Stimulated activated CD4-positive, alpha-beta T cell treated with anti-CD3 and anti-CD28 coated beads, Interleukin-2, amount 100 ng/mL, for 48 hours (primary cell): ENCODE measurements around the gene OPN3.

Source experiments
- DNase-seq, 2 donors: peaks; one replicate each; pipeline ENCODE4 v3.0.0-alpha.2; 2020

The OPN3 gene

DNA sequence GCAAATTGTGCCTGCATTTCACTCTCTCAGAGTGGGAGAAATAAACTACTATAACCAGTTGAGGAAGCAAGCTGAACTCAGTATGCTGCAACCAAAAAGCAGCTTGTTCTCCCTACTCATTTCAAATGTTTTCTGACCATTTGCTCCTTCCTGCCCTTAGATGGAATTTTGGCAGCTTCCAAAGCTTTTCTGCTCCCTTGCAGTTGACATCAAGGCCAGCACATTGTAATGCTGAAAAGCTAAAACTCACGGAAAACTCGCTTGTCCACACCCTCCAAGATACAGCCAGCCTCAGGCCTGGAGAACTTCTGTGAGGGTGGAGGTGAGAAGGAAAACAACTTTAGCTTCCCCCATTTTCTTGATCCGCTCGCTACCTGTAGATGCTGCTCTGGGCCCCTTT, 5.0 kb upstream of the OPN3 start:
- DNase-seq: no peak

DNA sequence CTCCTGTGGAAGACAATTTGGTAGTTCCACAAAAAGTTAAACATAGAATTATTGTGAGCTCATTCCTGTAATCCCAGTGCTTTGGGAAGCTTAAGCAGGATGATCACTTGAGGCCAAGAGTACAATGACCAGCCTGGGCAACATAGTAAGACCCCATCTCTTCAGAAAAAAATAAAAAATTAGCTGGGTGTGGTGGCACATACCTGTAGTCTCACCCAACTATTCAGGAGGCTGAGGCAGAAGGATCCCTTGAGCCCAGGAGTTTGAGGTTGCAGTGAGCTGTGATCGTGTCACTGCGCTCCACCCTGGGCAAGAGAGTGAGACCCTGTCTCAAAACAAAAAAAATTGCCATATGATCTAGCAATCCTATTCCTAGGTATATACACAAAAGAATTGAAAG, 4.1 kb upstream of the OPN3 start:
- DNase-seq: no peak

DNA sequence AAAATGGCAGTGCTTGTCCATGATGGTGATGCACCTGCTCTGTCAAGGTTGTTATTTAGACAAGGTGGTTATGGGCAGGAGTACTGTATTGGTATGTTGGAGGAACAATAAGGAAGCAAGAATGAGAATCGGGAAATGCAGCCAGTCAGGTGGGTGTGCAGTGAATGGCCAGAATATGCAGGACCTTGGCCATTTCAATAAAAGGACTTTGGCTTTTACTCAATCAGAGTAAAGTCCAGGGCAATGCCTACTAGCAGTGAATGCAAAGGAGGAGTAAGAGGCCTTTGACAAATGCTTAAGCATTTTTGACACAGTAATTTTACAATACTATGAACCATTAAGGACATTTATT, 2.4 kb upstream of the OPN3 start:
- DNase-seq: no peak

DNA sequence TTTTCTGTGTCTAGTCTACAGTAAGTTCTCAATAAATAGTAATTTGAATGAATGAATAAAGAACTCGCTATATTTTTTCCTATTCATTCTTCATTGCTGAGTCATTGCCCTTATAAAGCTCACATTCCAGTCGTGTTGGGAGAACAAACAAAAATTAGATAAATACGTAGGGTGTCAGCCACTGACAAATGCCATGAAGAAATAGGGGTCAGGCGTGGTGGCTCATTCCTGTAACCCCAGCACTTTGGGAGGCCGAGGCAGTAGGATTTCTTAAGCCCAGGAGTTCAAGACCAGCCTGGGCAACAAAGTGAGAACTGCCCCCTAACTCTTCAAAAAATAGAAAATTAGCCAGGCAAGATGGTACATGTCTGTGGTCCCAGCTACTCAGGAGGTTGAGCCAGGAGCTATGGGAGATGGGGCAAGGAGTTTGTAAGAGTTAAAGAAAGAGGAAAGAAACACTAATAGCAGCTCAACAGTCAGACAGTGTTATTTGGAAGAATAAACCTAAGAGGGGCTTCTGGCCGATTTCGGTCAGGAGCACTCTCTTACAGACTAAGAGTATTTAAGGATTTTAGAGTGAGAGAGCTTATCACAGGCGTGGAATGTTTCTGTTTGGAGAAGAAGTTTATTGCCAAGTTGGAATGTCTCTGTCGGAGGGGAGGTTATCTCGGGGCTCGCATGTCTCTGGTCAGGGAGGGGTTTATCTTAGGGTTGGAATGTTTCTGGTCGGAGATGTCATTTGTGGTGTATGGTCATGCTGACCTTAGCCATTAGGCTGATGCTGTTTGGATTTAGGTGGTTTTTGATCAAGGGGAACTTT, 1.8 kb upstream of the OPN3 start:
- no peak for DNase-seq

DNA sequence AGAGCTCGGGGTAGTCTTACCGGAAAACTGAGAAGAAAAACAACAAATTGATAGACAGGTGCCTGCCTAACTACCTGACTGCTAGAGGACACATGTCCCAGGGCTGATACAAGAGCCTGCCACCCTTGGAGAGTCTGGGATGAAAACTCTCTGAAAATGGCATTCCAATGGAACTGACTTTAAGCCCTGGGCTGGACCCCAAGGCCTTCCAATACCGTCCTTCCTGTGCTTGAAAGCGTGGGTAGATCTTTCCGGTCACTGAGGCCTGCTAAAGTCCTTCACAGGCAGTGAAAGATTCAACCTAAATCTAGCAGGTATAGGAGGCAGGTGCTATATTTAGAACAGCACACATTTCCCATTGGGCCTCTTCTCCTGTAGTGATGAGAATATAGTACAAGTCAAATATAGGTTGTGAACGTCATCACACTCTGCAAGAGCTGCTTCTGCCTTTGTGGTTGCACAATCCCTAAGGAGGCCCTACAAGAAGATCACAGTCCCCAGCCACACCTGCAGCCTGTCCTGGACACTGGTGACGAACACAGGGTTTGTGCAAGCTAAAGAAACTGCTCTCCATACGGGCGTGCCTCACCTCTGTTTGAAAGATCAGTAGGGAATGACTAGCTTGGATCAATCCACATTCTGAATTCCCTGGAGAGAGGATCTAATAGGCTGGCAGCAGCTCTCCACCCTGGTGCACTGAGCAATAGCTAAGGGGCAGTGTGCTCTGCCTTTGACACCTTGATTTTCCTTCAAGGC, 876 bp upstream of the OPN3 start:
- peak in 1 of 2 donors; percentile 3 for DNase-seq

DNA sequence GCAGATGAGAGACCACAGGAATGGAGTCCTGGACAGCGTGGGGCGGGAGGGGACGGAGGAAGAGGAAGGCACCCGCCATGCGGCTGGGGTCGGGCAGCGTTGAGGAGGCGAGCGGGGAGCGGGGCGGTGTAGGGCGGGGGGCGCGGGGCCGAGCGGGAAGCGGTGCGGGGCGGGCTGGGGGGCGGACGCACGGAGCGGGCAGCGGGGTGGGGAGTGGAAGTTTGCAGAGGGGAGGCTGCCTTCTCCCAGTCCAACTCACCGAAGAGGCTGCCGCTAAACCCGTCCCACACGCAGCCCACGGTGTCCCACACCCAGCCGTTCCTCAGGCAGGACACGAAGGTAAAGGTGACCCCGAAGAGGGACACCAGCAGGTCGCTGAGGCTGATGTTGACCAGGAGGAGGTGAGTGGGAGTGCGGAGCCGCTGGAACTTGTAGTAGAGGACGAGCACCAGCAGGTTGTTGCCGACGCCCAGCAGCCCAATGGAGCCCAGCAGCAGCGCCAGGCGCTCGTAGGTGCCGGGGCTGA, 483 bp downstream of the OPN3 start:
- peak; percentile 2 to 27 for DNase-seq

DNA sequence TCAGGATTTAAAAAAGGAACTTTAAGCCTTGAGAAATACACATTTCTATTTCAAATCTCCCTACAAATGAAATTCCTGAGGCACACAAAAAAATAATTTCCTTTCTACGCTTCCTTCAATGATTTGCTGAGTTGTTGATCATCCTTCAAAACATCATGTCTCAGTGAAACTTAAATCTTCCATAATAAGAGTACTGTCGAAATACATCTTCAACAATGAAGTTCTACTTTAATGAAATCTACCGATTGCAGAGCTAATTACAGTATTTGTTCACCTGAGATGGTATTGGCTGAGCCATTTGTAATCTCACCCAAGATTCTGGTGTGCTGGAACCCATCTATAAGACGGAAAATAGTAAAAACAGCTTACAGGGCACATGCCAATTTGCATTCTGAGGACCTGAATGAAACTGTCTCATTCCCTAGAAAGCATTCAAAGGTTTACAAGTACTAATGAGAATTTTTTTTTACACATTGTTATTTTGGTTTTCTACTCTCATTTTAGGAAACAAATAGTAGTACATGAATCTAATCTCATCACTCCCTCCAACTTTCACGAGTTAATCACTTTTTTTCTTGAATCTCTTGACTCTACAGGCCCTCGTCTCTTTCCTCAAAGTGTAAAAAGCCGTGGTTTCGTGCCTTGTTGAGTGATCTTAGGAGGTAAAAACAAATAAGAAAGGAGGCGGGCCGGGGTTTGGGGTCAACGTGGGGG, 1.1 kb downstream of the OPN3 start:
- DNase-seq: peak in 1 of 2 donors; percentile 18

DNA sequence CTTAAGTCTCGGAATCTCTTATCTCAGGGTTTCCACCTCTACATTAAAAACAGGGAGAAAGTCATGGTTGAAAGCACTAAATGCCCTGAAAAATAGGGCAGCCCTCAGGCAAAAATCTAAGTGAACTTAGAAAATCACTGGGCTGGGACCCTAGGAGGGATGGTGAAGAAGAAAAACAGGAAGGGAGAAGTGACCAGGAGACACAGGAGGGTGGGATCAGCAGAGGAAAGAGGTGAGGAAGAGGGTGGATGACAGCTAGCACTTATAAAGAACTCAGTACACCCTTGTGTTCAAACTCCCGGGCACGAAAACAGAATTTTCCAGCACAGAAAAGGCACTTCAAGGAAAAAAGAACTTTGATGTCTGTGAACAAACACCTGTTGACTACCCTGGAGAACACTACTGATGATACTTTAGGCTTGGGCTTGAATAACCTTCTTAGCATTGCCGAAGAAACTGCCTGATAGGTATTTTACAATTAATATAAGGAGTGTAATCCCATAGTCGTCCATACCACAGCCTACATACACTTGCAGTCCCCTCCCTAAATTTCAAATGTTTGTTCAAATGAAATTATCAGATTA, 2.0 kb downstream of the OPN3 start:
- no peak for DNase-seq

DNA sequence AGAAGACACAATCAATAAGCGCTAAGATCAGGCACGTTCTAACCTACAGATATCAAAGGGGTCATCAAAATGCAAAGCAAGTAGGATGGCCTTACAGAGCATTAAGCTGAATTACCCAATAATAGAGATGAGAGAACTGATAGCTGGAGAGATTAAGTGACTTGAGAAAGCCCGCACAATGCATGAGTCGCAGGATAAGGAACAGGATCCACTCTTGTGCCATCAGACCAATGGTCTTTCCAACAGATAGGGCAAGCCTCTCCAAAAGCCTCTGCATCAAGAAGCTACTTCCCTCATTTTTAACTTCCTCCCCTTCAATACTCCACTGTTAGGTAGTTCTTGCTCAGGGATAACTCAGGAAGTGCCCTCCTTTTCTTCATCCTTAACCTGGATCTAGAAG, 2.6 kb downstream of the OPN3 start:
- no peak for DNase-seq

DNA sequence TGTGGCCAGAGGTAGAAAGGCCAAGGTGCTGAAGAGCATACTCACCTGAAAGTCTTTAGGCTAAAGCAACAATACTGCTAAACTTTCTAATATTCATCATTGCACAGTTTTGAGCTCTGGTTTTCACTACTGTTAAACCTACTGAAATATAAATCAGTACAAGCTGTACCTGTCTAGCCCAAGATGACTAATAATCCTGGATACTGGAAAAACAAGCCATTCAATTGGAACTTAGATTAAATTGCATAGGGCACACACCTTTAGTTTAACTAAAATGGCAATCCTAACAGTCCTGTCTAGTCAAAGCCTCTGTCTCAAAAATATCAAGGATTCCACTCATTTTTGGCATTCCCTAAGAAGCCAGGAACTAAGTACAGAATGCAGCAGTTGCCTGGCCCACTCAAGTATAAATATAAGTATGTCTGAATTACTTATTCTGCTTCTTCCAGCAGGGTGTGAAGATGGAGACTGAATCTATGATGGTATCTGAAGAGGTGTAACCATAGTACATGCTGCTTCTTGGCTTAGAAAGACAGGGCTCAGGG, 3.1 kb downstream of the OPN3 start:
- no peak for DNase-seq

DNA sequence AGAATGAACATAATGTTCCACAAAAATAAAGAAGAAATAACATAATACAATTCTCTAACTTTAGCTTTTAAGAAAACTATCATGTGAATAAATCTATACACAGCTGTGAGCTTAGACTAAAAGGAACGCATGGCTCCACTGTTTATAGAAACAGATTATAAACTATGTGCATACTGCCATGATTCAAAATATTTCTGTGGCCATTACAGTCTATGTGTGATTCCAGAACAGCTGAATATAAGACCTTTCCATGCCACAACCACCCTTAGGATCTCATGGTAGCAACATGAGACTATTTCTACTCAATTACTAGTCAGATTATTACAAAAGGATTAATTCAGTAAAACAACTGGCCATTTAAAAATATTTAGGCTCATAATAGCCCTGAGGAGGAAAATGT, 3.9 kb downstream of the OPN3 start:
- DNase-seq: no peak

DNA sequence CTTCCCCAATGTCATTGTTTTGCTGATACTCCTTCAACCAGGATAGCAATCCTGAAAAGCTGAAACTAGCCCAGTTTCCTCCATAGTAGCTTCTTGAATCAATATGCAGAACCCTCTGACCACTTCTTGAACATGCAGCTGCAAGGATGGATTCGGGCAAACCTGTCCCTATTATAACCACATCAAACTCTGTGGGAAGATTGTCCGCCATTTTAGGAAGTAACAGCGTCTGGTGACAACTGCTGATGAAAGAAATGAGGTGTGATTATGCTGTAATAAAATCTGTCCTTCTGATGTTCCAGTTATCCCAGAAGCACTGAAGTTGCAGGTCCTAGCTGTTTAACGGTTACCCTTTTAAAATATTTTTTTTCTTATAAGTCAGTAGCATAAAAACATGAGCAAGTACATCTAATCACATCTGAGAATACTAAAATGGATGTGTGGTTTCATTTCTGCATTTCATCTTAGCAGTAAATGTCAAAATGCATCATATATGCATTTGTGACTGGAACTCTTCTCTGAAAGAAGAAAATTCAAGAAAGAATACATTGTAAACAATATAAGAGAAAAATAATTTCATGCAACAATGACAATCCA, 4.5 kb downstream of the OPN3 start:
- no peak for DNase-seq

DNA sequence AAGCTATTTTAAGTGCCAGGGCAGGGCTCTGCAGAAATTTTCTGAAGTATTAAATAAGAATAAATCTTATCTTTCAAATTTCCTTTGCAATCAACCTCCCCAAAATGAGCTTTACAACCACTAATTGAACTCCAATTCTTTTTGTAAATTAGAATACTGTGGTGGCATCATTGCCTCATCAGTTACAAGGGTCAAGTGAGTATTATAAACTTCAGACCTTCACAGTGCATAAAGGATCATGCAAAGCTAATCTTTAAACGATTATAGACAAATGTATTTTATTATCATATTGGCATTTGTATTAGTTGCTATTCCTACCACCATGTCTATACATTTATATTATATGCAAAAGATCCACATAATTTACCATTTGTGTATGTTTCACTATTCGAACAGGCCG, 7.2 kb downstream of the OPN3 start:
- DNase-seq: no peak

DNA sequence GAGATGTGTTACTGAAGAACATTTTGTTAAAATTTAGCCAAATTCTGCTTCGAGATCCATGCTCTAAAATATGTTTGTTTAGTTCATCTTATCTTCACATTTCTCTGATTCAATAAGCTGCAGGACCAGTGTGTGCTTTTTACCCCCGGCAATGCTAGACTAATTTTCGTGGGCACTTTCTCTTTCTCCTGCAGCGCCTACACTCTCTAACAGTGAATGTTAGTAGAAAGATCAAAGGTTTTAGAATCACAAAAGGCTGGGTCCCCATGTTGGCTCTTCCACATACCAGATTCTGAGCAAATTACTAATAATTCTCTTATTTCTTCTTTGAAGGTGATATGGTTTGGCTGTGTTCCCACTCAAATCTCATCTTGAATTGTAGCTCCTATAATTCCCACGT, 8.5 kb downstream of the OPN3 start:
- DNase-seq: no peak

DNA sequence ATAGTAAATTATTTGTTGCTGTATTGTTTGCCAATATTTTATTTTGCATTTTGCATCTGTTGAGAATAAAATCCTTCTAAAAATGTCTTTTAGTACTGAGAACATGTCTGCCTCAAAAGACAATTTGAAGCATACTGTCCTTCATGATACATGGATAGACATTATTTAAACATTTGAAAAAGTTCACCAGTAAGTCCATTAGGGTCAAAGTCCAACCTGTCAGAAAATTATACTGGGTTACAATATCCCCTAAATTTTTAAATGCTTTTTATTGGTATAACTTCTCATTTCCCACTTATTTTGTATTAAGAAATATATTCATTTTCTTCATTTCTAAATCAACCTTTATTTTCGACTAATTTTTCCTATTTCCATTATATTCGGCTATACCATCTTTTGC, 9.3 kb downstream of the OPN3 start:
- no peak for DNase-seq

DNA sequence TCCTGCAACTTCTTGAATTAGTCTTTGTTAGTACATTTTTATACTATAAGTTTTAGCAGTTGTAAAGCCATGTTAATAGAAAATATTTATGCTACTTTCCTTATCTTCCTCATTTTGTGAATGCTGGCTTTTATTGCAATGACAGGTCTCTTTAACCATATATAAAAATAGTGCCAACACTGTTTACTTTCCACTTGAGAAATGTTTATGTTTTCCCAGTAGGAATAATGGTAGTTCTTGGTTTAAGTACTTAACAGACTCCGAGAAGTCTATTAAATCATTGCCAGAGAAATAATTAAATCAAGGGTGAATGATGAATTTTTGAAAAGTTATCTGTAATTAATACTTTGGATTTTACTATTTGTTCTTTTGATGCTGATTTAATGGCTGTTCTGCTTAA, 9.7 kb downstream of the OPN3 start:
- DNase-seq: no peak

DNA sequence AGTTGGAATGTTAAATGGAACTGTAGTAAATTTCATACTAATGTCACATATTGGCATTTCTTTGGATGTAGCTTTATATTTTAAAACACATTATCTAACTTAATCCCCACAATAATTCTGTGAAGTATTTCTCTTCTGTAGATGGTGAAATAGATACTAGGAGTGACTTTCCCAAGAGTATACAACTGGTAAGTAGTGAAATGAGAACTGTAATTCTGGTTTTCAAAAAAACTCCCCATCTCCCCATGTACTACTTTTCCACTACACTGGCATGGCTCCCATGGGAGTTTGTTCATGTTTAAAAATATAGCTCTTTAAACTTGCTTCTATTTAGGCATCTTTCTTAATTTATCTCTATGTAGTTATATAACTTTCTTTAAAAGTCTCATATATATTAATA, 10.2 kb downstream of the OPN3 start:
- no peak for DNase-seq

DNA sequence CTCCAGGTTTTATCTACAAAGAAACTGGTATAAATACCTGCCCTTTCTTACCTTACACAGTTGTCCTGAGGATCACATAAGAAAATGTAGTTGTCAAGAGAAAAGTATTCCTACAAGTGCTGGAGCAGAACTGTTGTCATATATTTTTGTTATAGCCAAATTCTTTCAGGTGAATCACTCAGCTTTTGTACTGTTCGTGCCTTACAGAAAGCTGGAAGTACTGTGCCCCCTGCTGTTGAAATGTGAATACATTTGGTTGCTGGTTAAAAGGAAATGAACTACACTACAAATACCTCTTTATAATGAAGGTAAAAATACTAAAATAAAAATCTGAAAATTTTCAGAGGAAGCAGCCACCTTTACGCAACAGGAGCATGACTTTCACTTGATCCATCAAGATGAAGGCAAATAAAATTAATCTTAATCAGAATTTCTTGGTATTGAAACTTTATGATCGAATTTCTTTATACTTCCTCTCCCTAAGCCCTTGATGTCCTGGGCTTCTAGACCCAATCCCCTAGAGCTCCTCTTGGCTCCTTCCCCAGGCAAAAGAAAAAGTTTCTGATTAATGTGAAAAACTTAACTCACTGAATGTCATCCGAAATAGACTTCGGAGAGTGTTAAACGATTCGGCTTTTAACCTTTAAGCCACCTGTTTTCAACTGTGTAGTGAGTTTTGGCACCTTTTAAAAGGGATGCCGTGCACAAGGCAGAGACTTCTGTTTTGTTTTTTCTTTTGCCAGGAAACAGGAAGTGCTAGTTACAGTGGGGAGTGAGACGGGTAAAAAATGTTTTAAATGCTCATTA, 12.5 kb downstream of the OPN3 start:
- peak in 1 of 2 donors; percentile 32 for DNase-seq

DNA sequence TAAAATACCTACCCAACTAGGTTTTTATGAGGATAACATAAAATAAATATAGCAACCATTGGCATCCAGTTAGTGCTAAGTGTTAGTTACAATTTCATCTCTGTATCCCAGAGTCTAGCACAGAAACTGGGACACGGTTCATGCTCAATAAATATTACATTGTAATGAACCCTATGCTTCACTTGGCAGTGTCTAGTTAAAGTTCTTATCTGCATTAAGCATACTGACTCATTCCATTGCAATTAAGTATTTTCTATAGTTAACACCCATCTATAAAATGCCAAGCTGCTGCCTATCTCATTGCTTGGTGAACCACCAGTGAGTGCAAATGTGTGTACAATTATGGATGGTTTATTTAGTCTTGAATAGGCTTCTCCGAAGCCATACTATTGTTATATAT, 15.2 kb downstream of the OPN3 start:
- no peak for DNase-seq

DNA sequence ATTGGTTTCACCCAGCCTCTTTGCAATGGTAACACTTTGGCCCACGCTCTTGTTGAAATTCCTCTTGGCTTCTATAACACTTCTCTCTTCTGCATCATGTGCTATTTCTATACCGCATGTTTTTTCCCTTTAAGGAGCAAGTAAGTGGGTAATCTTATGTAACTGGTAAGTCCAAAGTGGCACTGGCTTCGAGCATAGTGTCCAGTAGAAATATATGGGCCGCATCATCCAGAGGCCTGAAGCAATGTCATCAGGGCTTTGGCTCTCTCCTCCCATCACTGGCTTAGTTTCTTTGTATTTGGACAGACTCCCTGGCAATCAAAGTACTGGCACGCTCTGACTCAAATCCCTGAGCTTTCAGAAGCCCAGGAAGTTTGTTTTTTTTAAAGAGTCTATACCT, 17.5 kb downstream of the OPN3 start:
- DNase-seq: no peak

DNA sequence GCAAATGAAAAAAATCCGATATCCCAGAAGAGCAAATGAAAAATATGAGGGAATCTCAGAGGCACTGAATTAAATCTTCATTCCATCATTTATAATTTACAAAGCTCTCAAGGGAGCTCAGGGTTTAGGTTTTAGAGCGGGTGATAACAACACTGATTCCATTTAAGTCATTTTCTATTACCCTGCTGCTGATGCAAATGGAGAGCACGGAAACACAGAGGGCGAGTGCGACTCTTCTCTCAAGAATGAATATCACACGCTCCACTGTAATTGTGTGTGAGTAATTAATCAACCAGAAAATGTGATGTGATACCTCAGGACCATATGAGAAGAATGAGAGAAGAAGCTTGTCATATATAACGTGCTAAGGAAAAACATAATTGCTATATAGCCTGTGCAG, 22.7 kb downstream of the OPN3 start:
- no peak for DNase-seq
